Omental fat pad (tissue), 4 donors: ENCODE measurements around the gene MRPL18. TPM values are rescaled to one million over a fixed set of nuclear protein-coding genes. Genes with fewer than 3 reads are reported as not detected.
A peak's percentile ranks its signal among the peaks of the same experiment; 100 is the strongest.
"Not testable (repeated sequence)": the region's sequence is repeated elsewhere in the genome, so short reads cannot be mapped to it uniquely, and the experiment has no call there.

Source experiments
- ATAC-seq: fragments of 150-250 bp; one replicate; pipeline ENCODE4 v1.9.1; 2016; ENCODE audit warnings: mild to moderate bottlenecking, moderate library complexity; ENCODE audit not compliant: low FRiP score
- DNase-seq: peaks from one replicate; pipeline ENCODE4 v3.0.0-alpha.2; 2019; ENCODE audit warnings: low spot score
- CTCF ChIP-seq, 3 donors: fragments of 450-650 bp; IDR thresholded peaks; one replicate each; pipeline ENCODE4 v1.5.1; 2016 to 2017; ENCODE audit warnings: antibody characterized with exemption in 3 of 3, mild to moderate bottlenecking in 3 of 3, moderate library complexity in 2 of 3
- total RNA-seq, 4 donors: library from RNA; depleted of rRNA; stranded (reverse); fragments of >200 nt; gene quantifications; one replicate each; pipeline ENCODE4 v1.1.0, GENCODE V29; 2016

The MRPL18 gene
- total RNA-seq = 10 to 100 TPM; 37.2 to 87.6 (median 60.3) TPM

- ATAC-seq (peak; percentile 92), DNase-seq (peak; percentile 61)
- TF ChIP-seq CTCF (IDR thresholded peaks at IDR 0.05) = no peak
Observed at GRCh38 chr6:159790149-159790955, at the start of gene MRPL18. TSS of gene MRPL18 (plus strand) at chr6:159790467. CDS start at chr6:159790588, 121 bp downstream.

- no peak for ATAC-seq
- TF ChIP-seq CTCF (IDR thresholded peaks at IDR 0.05) = no peak
- no peak for DNase-seq
Observed at GRCh38 chr6:159742165-159742564, 48.1 kb upstream of the MRPL18 start.

GRCh38 chr6:159745081-159745480 lies 45.2 kb upstream of the MRPL18 start:
- no peak for ATAC-seq
- no peak for TF ChIP-seq CTCF (IDR thresholded peaks at IDR 0.05)
- no peak for DNase-seq

GRCh38 chr6:159746759-159747158 lies 43.5 kb upstream of the MRPL18 start:
- DNase-seq (no peak), ATAC-seq (no peak)
- no peak for TF ChIP-seq CTCF (IDR thresholded peaks at IDR 0.05)

- ATAC-seq, DNase-seq: not testable (repeated sequence)
Observed at GRCh38 chr6:159748127-159748526, 42.1 kb upstream of the MRPL18 start.

GRCh38 chr6:159751448-159751847 lies 38.8 kb upstream of the MRPL18 start:
- no peak for TF ChIP-seq CTCF (IDR thresholded peaks at IDR 0.05)
- no peak for DNase-seq

GRCh38 chr6:159753081-159753872 lies 37.0 kb upstream of the MRPL18 start:
- ATAC-seq (no peak), DNase-seq (no peak)
- no peak for TF ChIP-seq CTCF (IDR thresholded peaks at IDR 0.05)

More at GRCh38 chr6:159751448-159751847, 38.8 kb upstream of the MRPL18 start:
- no peak for ATAC-seq
